HepG2 (cell line): ENCODE results near the gene DENND4A. TPM values are rescaled to one million over a fixed set of nuclear protein-coding genes. Genes with fewer than 3 reads are reported as not detected.

Source experiments
- CENPX ChIP-seq: sonication (generic); formaldehyde crosslinking; IDR thresholded peaks from 2 replicates; pipeline ENCODE4 v1.9.0; 2021; ENCODE audit warnings: mild to moderate bottlenecking, missing genetic modification reagents, moderate library complexity
- CHD4 ChIP-seq: fragments of 200-600 bp; sonication (generic); IDR thresholded peaks from 2 replicates; pipeline ENCODE4 v1.7.0; 2017; ENCODE audit warnings: mild to moderate bottlenecking, low read length, borderline replicate concordance
- HOXA7 ChIP-seq: sonication (generic); formaldehyde crosslinking; IDR thresholded peaks from 2 replicates; pipeline ENCODE4 v1.8.1; 2022; ENCODE audit warnings: mild to moderate bottlenecking, missing genetic modification reagents, moderate library complexity
- NCOA1 ChIP-seq: sonication (generic); formaldehyde crosslinking; IDR thresholded peaks from 2 replicates; pipeline ENCODE4 v1.9.0; 2021; ENCODE audit warnings: missing genetic modification reagents
- POGK ChIP-seq: sonication (generic); formaldehyde crosslinking; conservative IDR thresholded peaks from 2 replicates; pipeline ENCODE4 v1.8.0; 2022; ENCODE audit warnings: mild to moderate bottlenecking, moderate library complexity, missing genetic modification reagents
- SKI ChIP-seq: fragments of 450-650 bp; IDR thresholded peaks from one replicate; pipeline ENCODE4 v1.6.1; 2018; ENCODE audit warnings: mild to moderate bottlenecking; ENCODE audit not compliant: partially characterized antibody
- SRY ChIP-seq: sonication (generic); formaldehyde crosslinking; IDR thresholded peaks from 2 replicates; pipeline ENCODE4 v1.8.0; 2022; ENCODE audit warnings: mild to moderate bottlenecking, missing genetic modification reagents
- THYN1 ChIP-seq: sonication (generic); formaldehyde crosslinking; IDR thresholded peaks from 2 replicates; pipeline ENCODE4 v1.8.1; 2023; ENCODE audit warnings: low read depth, mild to moderate bottlenecking, moderate library complexity, missing genetic modification reagents, borderline replicate concordance
- ZFP36L2 ChIP-seq: sonication (generic); formaldehyde crosslinking; IDR thresholded peaks from 2 replicates; pipeline ENCODE4 v1.4.0; 2020; ENCODE audit warnings: missing genetic modification reagents
- ZFP91 ChIP-seq: sonication (generic); formaldehyde crosslinking; IDR thresholded peaks from 2 replicates; pipeline ENCODE4 v1.9.0; 2022; ENCODE audit warnings: missing genetic modification reagents, mild to moderate bottlenecking, borderline replicate concordance
- ZNF703 ChIP-seq: sonication (generic); formaldehyde crosslinking; IDR thresholded peaks from 2 replicates; pipeline ENCODE4 v1.5.1; 2020; ENCODE audit warnings: missing genetic modification reagents, mild to moderate bottlenecking, moderate library complexity, borderline replicate concordance
- ZNF709 ChIP-seq: sonication (generic); formaldehyde crosslinking; IDR thresholded peaks from 2 replicates; pipeline ENCODE4 v1.5.0; 2020; ENCODE audit warnings: mild to moderate bottlenecking, missing genetic modification reagents
- ZNF775 ChIP-seq: sonication (generic); formaldehyde crosslinking; IDR thresholded peaks from 2 replicates; pipeline ENCODE4 v1.4.0; 2020; ENCODE audit warnings: missing genetic modification reagents, mild to moderate bottlenecking, moderate library complexity, borderline replicate concordance
- ZNF878 ChIP-seq: sonication (generic); formaldehyde crosslinking; IDR thresholded peaks from 2 replicates; pipeline ENCODE4 v1.8.1; 2023; ENCODE audit warnings: mild to moderate bottlenecking, missing genetic modification reagents, moderate library complexity
- polyA plus RNA-seq, 8 experiments: library from polyadenylated mRNA; depleted of rRNA in 3 of 8; stranded (reverse) in 7 of 8; unstranded in 1 of 8; fragments of >200 nt; fragmentation: Illumina TruSeq in 4 of 8; extraction: Trizol in 4 of 8; gene quantifications; 2 replicates each; pipeline versions ENCODE4 v1.2.1 to v1.2.3, GENCODE V29; 2011 to 2016; ENCODE audit warnings: low read depth in 4 of 8, missing spikeins in 1 of 8, mixed read lengths in 1 of 8; ENCODE audit not compliant: insufficient read depth in 1 of 8
- total RNA-seq, 5 experiments: library from RNA; depleted of rRNA; stranded (reverse); fragments of >200 nt; fragmentation: Illumina TruSeq; extraction: Trizol; gene quantifications; 2 replicates each; pipeline ENCODE4 v1.2.3, GENCODE V29; 2016; ENCODE audit warnings: low read depth in 1 of 5
- TF ChIP-seq, protein P1 (sequence below): sonication (generic); formaldehyde crosslinking; IDR thresholded peaks from 2 replicates; pipeline ENCODE4; 2020; ENCODE audit warnings: missing genetic modification reagents, mild to moderate bottlenecking, borderline replicate concordance
- TF ChIP-seq, protein P2 (sequence below): sonication (generic); formaldehyde crosslinking; IDR thresholded peaks from 2 replicates; pipeline ENCODE4 v1.5.1; 2020; ENCODE audit warnings: mild to moderate bottlenecking, missing genetic modification reagents, moderate library complexity
- TF ChIP-seq, protein P3 (sequence below): sonication (generic); formaldehyde crosslinking; IDR thresholded peaks from 2 replicates; pipeline ENCODE4 v1.4.0; 2020; ENCODE audit warnings: low read depth, mild to moderate bottlenecking, missing genetic modification reagents

DENND4A gene
- total and polyA plus RNA-seq, 2 of the 13 experiments (the other 11 are each of a cell fraction or from before 2014, with no cell fraction given) = 13.2 to 18.6 TPM

DNA sequence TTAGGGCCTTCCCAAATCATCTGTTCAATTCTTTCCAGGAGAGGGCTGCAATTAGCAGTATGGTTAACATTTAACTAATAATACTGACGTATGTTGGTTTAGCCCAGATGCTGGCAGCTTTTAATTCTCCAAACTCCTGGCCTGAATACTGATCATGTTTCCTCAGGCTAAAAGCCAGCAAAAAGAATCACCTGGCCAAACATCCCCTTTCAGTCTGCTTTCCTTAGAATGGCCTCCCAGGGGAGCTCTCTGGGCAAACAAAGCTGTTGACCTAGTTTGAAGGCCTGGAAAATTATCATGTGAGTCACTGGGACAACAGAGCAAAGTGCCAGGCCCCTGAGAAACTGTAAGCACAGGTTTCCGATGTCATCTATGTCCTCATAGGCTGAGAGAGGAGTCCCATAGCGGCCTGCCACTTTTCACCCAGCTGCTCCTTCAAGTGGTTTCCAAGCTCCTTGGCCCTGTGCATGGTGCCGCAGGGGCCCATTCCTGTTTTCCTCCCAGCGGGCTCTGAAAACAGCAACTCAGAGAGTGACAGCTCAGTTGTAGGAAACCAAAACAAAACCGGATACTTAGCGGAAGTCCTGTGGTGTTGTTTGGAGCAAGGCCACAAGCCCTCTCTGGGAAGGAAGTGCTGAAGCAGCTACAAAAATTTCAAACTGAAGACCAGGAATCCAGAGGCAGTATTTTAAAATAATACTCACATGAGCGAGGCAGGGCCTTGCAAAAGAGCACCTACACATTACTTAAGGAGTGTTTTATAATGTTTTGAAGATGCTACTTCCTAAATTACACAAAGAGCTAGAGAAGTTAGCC, 40.7 kb upstream of the DENND4A start (continued):
- TF ChIP-seq CENPX (no peak), ZNF775 (CRISPR knock-in tag) (peak; percentile 49; the same call in 1 of the 2 replicates), THYN1 (CRISPR knock-in tag) (no peak), ZNF878 (CRISPR knock-in tag) (no peak), CHD4 (no peak), POGK (CRISPR knock-in tag) (peak; percentile 43; the same call in 1 of the 2 replicates), ZFP36L2 (CRISPR knock-in tag) (no peak), NCOA1 (CRISPR knock-in tag) (no peak), ZNF703 (CRISPR knock-in tag) (no peak; the same call in 1 of the 2 replicates), SRY (0 out of 2 replicates have a peak, but pooled peaks have one; percentile 63), ZFP91 (peak; percentile 59; the same call in 1 of the 2 replicates), SKI (peak; percentile 55), HOXA7 (CRISPR knock-in tag) (no peak), ZNF709 (peak; percentile 85; the same call in 1 of the 2 replicates)
- TF ChIP-seq, protein P1, sequence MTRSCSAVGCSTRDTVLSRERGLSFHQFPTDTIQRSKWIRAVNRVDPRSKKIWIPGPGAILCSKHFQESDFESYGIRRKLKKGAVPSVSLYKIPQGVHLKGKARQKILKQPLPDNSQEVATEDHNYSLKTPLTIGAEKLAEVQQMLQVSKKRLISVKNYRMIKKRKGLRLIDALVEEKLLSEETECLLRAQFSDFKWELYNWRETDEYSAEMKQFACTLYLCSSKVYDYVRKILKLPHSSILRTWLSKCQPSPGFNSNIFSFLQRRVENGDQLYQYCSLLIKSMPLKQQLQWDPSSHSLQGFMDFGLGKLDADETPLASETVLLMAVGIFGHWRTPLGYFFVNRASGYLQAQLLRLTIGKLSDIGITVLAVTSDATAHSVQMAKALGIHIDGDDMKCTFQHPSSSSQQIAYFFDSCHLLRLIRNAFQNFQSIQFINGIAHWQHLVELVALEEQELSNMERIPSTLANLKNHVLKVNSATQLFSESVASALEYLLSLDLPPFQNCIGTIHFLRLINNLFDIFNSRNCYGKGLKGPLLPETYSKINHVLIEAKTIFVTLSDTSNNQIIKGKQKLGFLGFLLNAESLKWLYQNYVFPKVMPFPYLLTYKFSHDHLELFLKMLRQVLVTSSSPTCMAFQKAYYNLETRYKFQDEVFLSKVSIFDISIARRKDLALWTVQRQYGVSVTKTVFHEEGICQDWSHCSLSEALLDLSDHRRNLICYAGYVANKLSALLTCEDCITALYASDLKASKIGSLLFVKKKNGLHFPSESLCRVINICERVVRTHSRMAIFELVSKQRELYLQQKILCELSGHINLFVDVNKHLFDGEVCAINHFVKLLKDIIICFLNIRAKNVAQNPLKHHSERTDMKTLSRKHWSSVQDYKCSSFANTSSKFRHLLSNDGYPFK (CRISPR knock-in tag) = peak; percentile 80; the same call in 1 of the 2 replicates
- TF ChIP-seq, protein P2, sequence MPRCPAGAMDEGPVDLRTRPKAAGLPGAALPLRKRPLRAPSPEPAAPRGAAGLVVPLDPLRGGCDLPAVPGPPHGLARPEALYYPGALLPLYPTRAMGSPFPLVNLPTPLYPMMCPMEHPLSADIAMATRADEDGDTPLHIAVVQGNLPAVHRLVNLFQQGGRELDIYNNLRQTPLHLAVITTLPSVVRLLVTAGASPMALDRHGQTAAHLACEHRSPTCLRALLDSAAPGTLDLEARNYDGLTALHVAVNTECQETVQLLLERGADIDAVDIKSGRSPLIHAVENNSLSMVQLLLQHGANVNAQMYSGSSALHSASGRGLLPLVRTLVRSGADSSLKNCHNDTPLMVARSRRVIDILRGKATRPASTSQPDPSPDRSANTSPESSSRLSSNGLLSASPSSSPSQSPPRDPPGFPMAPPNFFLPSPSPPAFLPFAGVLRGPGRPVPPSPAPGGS = 0 out of 2 replicates have a peak, but pooled peaks have one; percentile 45
- TF ChIP-seq, protein P3, sequence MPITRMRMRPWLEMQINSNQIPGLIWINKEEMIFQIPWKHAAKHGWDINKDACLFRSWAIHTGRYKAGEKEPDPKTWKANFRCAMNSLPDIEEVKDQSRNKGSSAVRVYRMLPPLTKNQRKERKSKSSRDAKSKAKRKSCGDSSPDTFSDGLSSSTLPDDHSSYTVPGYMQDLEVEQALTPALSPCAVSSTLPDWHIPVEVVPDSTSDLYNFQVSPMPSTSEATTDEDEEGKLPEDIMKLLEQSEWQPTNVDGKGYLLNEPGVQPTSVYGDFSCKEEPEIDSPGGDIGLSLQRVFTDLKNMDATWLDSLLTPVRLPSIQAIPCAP (CRISPR knock-in tag) = no peak
